Adrenal gland (tissue), 12 donors: ENCODE results near the gene SNAI3. TPM values are rescaled to one million over a fixed set of nuclear protein-coding genes. Genes with fewer than 3 reads are reported as not detected.

Source experiments
- DNase-seq, 7 donors: peaks; one replicate each; pipeline ENCODE4 v3.0.0-alpha.2; 2019 to 2020
- H3K27ac ChIP-seq, 5 donors: fragments of 200-600 bp; sonication (generic) in 4 of 5; 1 replicate in 3 of 5; 2 replicates in 2 of 5; pipeline versions ENCODE4 v1.5.1 to v1.8.0; 2016 to 2020; ENCODE audit warnings: mild to moderate bottlenecking in 1 of 5
- H3K27me3 ChIP-seq: fragments of 200-600 bp; 2 replicates; pipeline ENCODE4 v1.8.0; 2021
- H3K36me3 ChIP-seq, 2 donors: fragments of 200-600 bp; replicated peaks in 1 of 2; 1 replicate in 1 of 2; 2 replicates in 1 of 2; pipeline versions ENCODE4 v1.5.1 to v1.8.0; 2018 to 2022
- H3K4me1 ChIP-seq, 2 donors: fragments of 200-600 bp; replicated peaks in 1 of 2; 1 replicate in 1 of 2; 2 replicates in 1 of 2; pipeline versions ENCODE4 v1.5.1 to v1.8.0; 2018 to 2021
- H3K4me3 ChIP-seq, 4 donors: fragments of 200-600 bp; sonication (generic) in 3 of 4; one replicate each; pipeline ENCODE4 v1.5.1; 2016 to 2018
- H3K9me3 ChIP-seq, 3 donors: fragments of 200-600 bp; sonication (generic) in 1 of 3; replicated peaks in 1 of 3; 1 replicate in 2 of 3; 2 replicates in 1 of 3; pipeline versions ENCODE4 v1.5.1 to v1.8.0; 2016 to 2021
- CTCF ChIP-seq, 6 experiments: fragments of 450-650 bp in 4 of 6; fragments of 200-600 bp in 2 of 6; sonication (generic) in 1 of 6; IDR thresholded peaks; 1 replicate in 5 of 6; 2 replicates in 1 of 6; pipeline versions ENCODE4 v1.5.1 to v1.8.0; 2016 to 2021; ENCODE audit warnings: antibody characterized with exemption in 6 of 6, mild to moderate bottlenecking in 2 of 6, moderate library complexity in 1 of 6
- POLR2A ChIP-seq, 2 donors: fragments of 450-650 bp; IDR thresholded peaks; one replicate each; pipeline ENCODE4 v1.6.1; 2017; ENCODE audit warnings: antibody characterized with exemption in 2 of 2, mild to moderate bottlenecking in 2 of 2, moderate library complexity in 1 of 2
- WGBS, 4 donors: extraction: QIAGEN DNeasy Blood & Tissue Kit in 2 of 4; methylation state at CpG; one replicate each; pipeline versions ENCODE4 v1.1.5 to v1.1.7; 2013 to 2017; 5-methylcytosine and 5-hydroxymethylcytosine counted together
- intact Hi-C, 2 donors: fragments of 100-400 bp; cut with DNase I; formaldehyde crosslinking; loops; one replicate each; pipeline versions ENCODE4 v1.14.1 to v1.15.0; 2022 to 2023
- polyA plus RNA-seq, 3 donors: library from polyadenylated mRNA; stranded (reverse); fragments of 200-250 nt in 2 of 3; fragments of 350-450 nt in 1 of 3; fragmentation: Illumina TruSeq in 1 of 3; extraction: RNeasy Lipid Tissue Mini Kit (QIAGEN cat#74804) in 1 of 3; gene quantifications; one replicate each; pipeline ENCODE4 v1.2.3, GENCODE V29; 2013 to 2014
- total RNA-seq, 9 donors: library from RNA; depleted of rRNA in 4 of 9; stranded (reverse); fragments of >200 nt in 4 of 9; fragments of 120-200 nt in 1 of 9; fragmentation: NEBNext Ultra II Directional in 1 of 9; extraction: Animal tissue kit (Norgen Biotek cat#: 25700) in 1 of 9; gene quantifications; one replicate each; pipeline versions ENCODE4 v1.1.0 to v1.2.4, GENCODE V29; 2013 to 2023
- donor health status: healthy with polysubstance abuse.
- donor health status: Bipolar disorder and iron deficiency.
- donor health status: DM: yes; HTN: yes; CAD: no.
- donor health status: DM: no; HTN: no; CAD: no.
- donor health status: DM: no; HTN: no; CAD: no.
- donor health status: DM: yes; HTN: yes; CAD: no.

The SNAI3 gene
- total and polyA plus RNA-seq, 12 donors: 0.06 to 2.1 (median 0.51) TPM; not detected in 2

GRCh38 chr16:88662843-88663606, 23.3 kb downstream of the SNAI3 start, which contains the start of gene MVD:
TSS of gene MVD (minus strand) at chr16:88663091. CDS start at chr16:88663080, 11 bp downstream.
- intact Hi-C loops: no loop called here
- H3K27me3 ChIP-seq: no peaks in the 10 kb centered on the region
- WGBS, 4 donors: 0 to 1% (median 0%) methylated on average over 21 to 88 of the region's 88 CpGs
- peak; percentile 97 to 99 (median 98) for DNase-seq
- peak within 1 kb of the TSS; percentile 50 to 83 (median 72) for H3K4me3 ChIP-seq
- TF ChIP-seq CTCF (IDR thresholded peaks at IDR 0.05) (peak in 1 of 6 experiments; percentile 7), POLR2A (IDR thresholded peaks at IDR 0.05) (peak; percentile 86 to 95)
- H3K27ac ChIP-seq: peak within 1 kb of the TSS; percentile 49 to 90 (median 81)
- H3K36me3 ChIP-seq: no peaks in the 10 kb centered on the region
- H3K9me3 ChIP-seq: no peaks in the 10 kb centered on the region
- H3K4me1 ChIP-seq: peaks cover 6 to 14% of the 10 kb centered on the region in 2 donors

GRCh38 chr16:88662222-88662842, 24.0 kb downstream of the SNAI3 start:
- Histone ChIP-seq H3K27me3 (no peaks in the 10 kb centered on the region), H3K4me3 (peak overlapping the region; percentile 39 to 83 (median 72)), H3K4me1 (peaks cover 6 to 14% of the 10 kb centered on the region in 2 donors), H3K27ac (peak overlapping the region; percentile 49 to 90 (median 81)), H3K36me3 (no peaks in the 10 kb centered on the region), H3K9me3 (no peaks in the 10 kb centered on the region)
- 2 to 7% (median 3%) methylated on average over 8 to 49 of the region's 49 CpGs for WGBS, 4 donors
- intact Hi-C loops: no loop called here
- DNase-seq: no peak
- TF ChIP-seq POLR2A (IDR thresholded peaks at IDR 0.05): no peak
- TF ChIP-seq CTCF (IDR thresholded peaks at IDR 0.05): no peak

- Histone ChIP-seq H3K36me3 (no peaks in the 10 kb centered on the region), H3K4me1 (peaks cover 6 to 14% of the 10 kb centered on the region in 2 donors), H3K4me3 (no peak overlapping the region), H3K27ac (no peak overlapping the region), H3K27me3 (no peaks in the 10 kb centered on the region), H3K9me3 (no peaks in the 10 kb centered on the region)
- intact Hi-C loops: loop anchor here in 1 of 2 donors (2.0 kb wide), 1 partner anchor 25 kb away; the partner anchor contains the start of gene SNAI3
- no peak for DNase-seq
- 84 to 91% (median 87%) methylated on average over 10 of the region's 10 CpGs for WGBS, 4 donors
- TF ChIP-seq CTCF (IDR thresholded peaks at IDR 0.05) (no peak), POLR2A (IDR thresholded peaks at IDR 0.05) (no peak)
These were observed 24.8 kb downstream of the SNAI3 start for GRCh38 chr16:88661468-88661867.

GRCh38 chr16:88659160-88659559, 27.1 kb downstream of the SNAI3 start:
- intact Hi-C loops: no loop called here

More at GRCh38 chr16:88659160-88659559, 27.1 kb downstream of the SNAI3 start:
- 91 to 97% (median 94%) methylated on average over 10 to 25 of the region's 25 CpGs for WGBS, 4 donors
- H3K27ac ChIP-seq: no peak overlapping the region
- H3K27me3 ChIP-seq: no peaks in the 10 kb centered on the region
- H3K4me1 ChIP-seq: peaks cover 6 to 13% of the 10 kb centered on the region in 2 donors
- H3K9me3 ChIP-seq: no peaks in the 10 kb centered on the region
- TF ChIP-seq CTCF (IDR thresholded peaks at IDR 0.05) (no peak), POLR2A (IDR thresholded peaks at IDR 0.05) (no peak)
- DNase-seq: no peak
- no peak overlapping the region for H3K4me3 ChIP-seq
- H3K36me3 ChIP-seq: peaks cover 0 to 13% of the 10 kb centered on the region in 2 donors
